ENCODE results near the gene GPR31. TPM values are rescaled to one million over a fixed set of nuclear protein-coding genes. Genes with fewer than 3 reads are reported as not detected.

Gene GPR31
- total and polyA plus RNA-seq, 4 donors: 0.02 to 0.23 TPM; not detected in 2

DNA sequence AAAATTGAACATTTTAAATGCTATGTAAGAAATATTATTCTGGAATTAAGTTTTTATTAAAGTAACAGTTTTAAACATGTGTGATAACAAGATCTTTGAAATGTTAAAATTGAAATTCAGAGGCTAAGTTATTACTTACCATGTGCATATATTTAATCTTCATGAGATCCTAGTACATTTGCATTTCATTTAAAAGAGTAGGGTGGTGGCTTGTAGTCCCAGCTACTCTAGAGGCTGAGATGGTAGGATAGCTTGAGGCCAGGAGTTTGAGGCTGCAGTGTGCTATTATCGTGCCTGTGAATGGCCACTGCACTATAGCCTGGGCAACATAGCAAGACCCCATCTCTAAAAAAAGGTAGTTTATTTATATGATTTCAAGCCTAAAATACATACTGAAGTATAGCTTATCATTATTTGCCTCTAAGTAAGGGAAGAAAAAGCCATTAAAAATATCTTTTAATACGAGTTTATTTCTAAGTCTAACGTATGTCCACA is 31.9 kb downstream of the GPR31 start:
- Histone ChIP-seq H3K9ac (ENCODE audit: insufficient read depth in 1 of 2, low read length in 2 of 2) (no peak overlapping the region), H3K36me3 (ENCODE audit: control insufficient read depth in 4 of 4, insufficient read depth in 4 of 4, low read length in 4 of 4) (no peaks in the 10 kb centered on the region), H3K9me3 (ENCODE audit: control insufficient read depth in 4 of 4, insufficient read depth in 3 of 4, low read length in 3 of 4) (no peaks in the 10 kb centered on the region), H3K27me3 (ENCODE audit: control insufficient read depth in 3 of 3, insufficient read depth in 3 of 3, low read length in 2 of 3) (no peaks in the 10 kb centered on the region), H3K27ac (ENCODE audit: low read depth in 1 of 2, low read length in 1 of 2) (no peak overlapping the region), H3K4me3 (no peak overlapping the region), H3K4me1 (ENCODE audit: control insufficient read depth in 5 of 5, insufficient read depth in 5 of 5, low read length in 5 of 5) (no peaks in the 10 kb centered on the region)
- ATAC-seq (ENCODE audit: insufficient read depth, low FRiP score): no peak
- TF ChIP-seq, protein P1, sequence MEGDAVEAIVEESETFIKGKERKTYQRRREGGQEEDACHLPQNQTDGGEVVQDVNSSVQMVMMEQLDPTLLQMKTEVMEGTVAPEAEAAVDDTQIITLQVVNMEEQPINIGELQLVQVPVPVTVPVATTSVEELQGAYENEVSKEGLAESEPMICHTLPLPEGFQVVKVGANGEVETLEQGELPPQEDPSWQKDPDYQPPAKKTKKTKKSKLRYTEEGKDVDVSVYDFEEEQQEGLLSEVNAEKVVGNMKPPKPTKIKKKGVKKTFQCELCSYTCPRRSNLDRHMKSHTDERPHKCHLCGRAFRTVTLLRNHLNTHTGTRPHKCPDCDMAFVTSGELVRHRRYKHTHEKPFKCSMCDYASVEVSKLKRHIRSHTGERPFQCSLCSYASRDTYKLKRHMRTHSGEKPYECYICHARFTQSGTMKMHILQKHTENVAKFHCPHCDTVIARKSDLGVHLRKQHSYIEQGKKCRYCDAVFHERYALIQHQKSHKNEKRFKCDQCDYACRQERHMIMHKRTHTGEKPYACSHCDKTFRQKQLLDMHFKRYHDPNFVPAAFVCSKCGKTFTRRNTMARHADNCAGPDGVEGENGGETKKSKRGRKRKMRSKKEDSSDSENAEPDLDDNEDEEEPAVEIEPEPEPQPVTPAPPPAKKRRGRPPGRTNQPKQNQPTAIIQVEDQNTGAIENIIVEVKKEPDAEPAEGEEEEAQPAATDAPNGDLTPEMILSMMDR (IDR thresholded peaks at IDR 0.05; ENCODE audit: control extremely low read depth, extremely low read depth): no peak
- no peak for DNase-seq
- WGBS, 2 donors: 75 to 95% methylated on average over 3 of the region's 3 CpGs

- Histone ChIP-seq H3K9ac (ENCODE audit: insufficient read depth in 1 of 2, low read length in 2 of 2) (no peak overlapping the region), H3K27ac (ENCODE audit: low read depth in 1 of 2, low read length in 1 of 2) (no peak overlapping the region), H3K36me3 (ENCODE audit: control insufficient read depth in 4 of 4, insufficient read depth in 4 of 4, low read length in 4 of 4) (no peaks in the 10 kb centered on the region), H3K4me1 (ENCODE audit: control insufficient read depth in 5 of 5, insufficient read depth in 5 of 5, low read length in 5 of 5) (no peaks in the 10 kb centered on the region), H3K4me3 (no peak overlapping the region), H3K27me3 (ENCODE audit: control insufficient read depth in 3 of 3, insufficient read depth in 3 of 3, low read length in 2 of 3) (no peaks in the 10 kb centered on the region), H3K9me3 (ENCODE audit: control insufficient read depth in 4 of 4, insufficient read depth in 3 of 4, low read length in 3 of 4) (no peaks in the 10 kb centered on the region)
- DNase-seq (no peak), ATAC-seq (ENCODE audit: insufficient read depth, low FRiP score) (no peak)
- TF ChIP-seq, protein P1 (IDR thresholded peaks at IDR 0.05; ENCODE audit: control extremely low read depth, extremely low read depth): no peak
- WGBS, 2 donors: 54 to 72% methylated on average over 4 of the region's 4 CpGs
Observed at GRCh38 chr6:167125410-167125809, 32.4 kb downstream of the GPR31 start.

GRCh38 chr6:167124753-167125152 is 33.0 kb downstream of the GPR31 start:
- WGBS, 2 donors: 90 to 92% methylated on average over 5 of the region's 5 CpGs
- H3K27me3 ChIP-seq (ENCODE audit: control insufficient read depth in 3 of 3, insufficient read depth in 3 of 3, low read length in 2 of 3): no peaks in the 10 kb centered on the region
- no peaks in the 10 kb centered on the region for H3K4me1 ChIP-seq (ENCODE audit: control insufficient read depth in 5 of 5, insufficient read depth in 5 of 5, low read length in 5 of 5)
- peaks cover 0 to 2% (median 0%) of the 10 kb centered on the region in 4 donors for H3K9me3 ChIP-seq (ENCODE audit: control insufficient read depth in 4 of 4, insufficient read depth in 3 of 4, low read length in 3 of 4)
- H3K27ac ChIP-seq (ENCODE audit: low read depth in 1 of 2, low read length in 1 of 2): no peak overlapping the region
- DNase-seq: no peak
- no peaks in the 10 kb centered on the region for H3K36me3 ChIP-seq (ENCODE audit: control insufficient read depth in 4 of 4, insufficient read depth in 4 of 4, low read length in 4 of 4)
- ATAC-seq (ENCODE audit: insufficient read depth, low FRiP score): no peak
- no peak overlapping the region for H3K9ac ChIP-seq (ENCODE audit: insufficient read depth in 1 of 2, low read length in 2 of 2)
- TF ChIP-seq, protein P1 (IDR thresholded peaks at IDR 0.05; ENCODE audit: control extremely low read depth, extremely low read depth): no peak
- H3K4me3 ChIP-seq: no peak overlapping the region
